WERI-Rb-1 (cell line): ENCODE data around the gene NMB.
"Not testable (repeated sequence)": the region's sequence is repeated elsewhere in the genome, so short reads cannot be mapped to it uniquely, and the experiment has no call there.

Experiments
- DNase-seq: peaks from one replicate; pipeline ENCODE4 v3.0.0-alpha.2; 2020
- H3K27ac ChIP-seq: fragments of 250-450 bp; sonication (Bioruptor Pico); 2 replicates; pipeline ENCODE4 v1.5.1; 2020; ENCODE audit warnings: mild to moderate bottlenecking, moderate library complexity
- H3K27me3 ChIP-seq: fragments of 250-450 bp; sonication (Bioruptor Pico); 2 replicates; pipeline ENCODE4 v1.5.1; 2021; ENCODE audit warnings: mild to moderate bottlenecking, low read depth, moderate library complexity; ENCODE audit not compliant: insufficient read depth, severe bottlenecking
- H3K36me3 ChIP-seq: fragments of 250-450 bp; sonication (Bioruptor Pico); 2 replicates; pipeline ENCODE4 v1.5.1; 2020; ENCODE audit warnings: mild to moderate bottlenecking, moderate library complexity
- H3K4me3 ChIP-seq: 2 replicates; pipeline ENCODE4 v1.5.1; 2011; ENCODE audit warnings: low read depth, mild to moderate bottlenecking, control low read depth, low read length
- H3K9me3 ChIP-seq: fragments of 250-450 bp; sonication (Bioruptor Pico); 2 replicates; pipeline ENCODE4 v1.5.1; 2021; ENCODE audit warnings: mild to moderate bottlenecking, moderate library complexity; ENCODE audit not compliant: severe bottlenecking
- CTCF ChIP-seq: IDR thresholded peaks from 2 replicates; pipeline ENCODE4 v1.5.1; 2011; ENCODE audit warnings: low read depth, mild to moderate bottlenecking, control low read depth, inconsistent platforms, low read length

Gene NMB

GRCh38 chr15:84645997-84646396 lies 12.0 kb downstream of the NMB start:
- no peak for TF ChIP-seq CTCF
- DNase-seq = no peak
- no peaks in the 10 kb centered on the region for H3K9me3 ChIP-seq
- no peaks in the 10 kb centered on the region for H3K27me3 ChIP-seq
- H3K4me3 ChIP-seq = no peak overlapping the region
- peaks cover 84% of the 10 kb centered on the region for H3K36me3 ChIP-seq
- H3K27ac ChIP-seq = no peak overlapping the region

GRCh38 chr15:84645496-84645895 lies 12.5 kb downstream of the NMB start:
- Histone ChIP-seq H3K4me3 (no peak overlapping the region), H3K27me3 (no peaks in the 10 kb centered on the region), H3K27ac (no peak overlapping the region), H3K9me3 (no peaks in the 10 kb centered on the region), H3K36me3 (peaks cover 80% of the 10 kb centered on the region)
- TF ChIP-seq CTCF = no peak
- DNase-seq = no peak

- Histone ChIP-seq H3K36me3 (peaks cover 69% of the 10 kb centered on the region), H3K27me3 (no peaks in the 10 kb centered on the region), H3K27ac (no peak overlapping the region), H3K9me3 (no peaks in the 10 kb centered on the region), H3K4me3 (no peak overlapping the region)
- no peak for DNase-seq
- TF ChIP-seq CTCF = no peak
Measured at GRCh38 chr15:84643838-84644237, 14.2 kb downstream of the NMB start.

GRCh38 chr15:84642640-84643039 lies 15.4 kb downstream of the NMB start:
- DNase-seq, H3K27me3 ChIP-seq, H3K27ac ChIP-seq, H3K4me3 ChIP-seq, H3K9me3 ChIP-seq: not testable (repeated sequence)
- H3K36me3 ChIP-seq = peaks cover 57% of the 10 kb centered on the region

GRCh38 chr15:84641871-84642270 lies 16.1 kb downstream of the NMB start:
- H3K27ac ChIP-seq, H3K9me3 ChIP-seq, H3K4me3 ChIP-seq, H3K27me3 ChIP-seq, DNase-seq: not testable (repeated sequence)
- H3K36me3 ChIP-seq = peaks cover 49% of the 10 kb centered on the region

- H3K27ac ChIP-seq = no peak overlapping the region
Measured at GRCh38 chr15:84638103-84638502, 19.9 kb downstream of the NMB start.

More at GRCh38 chr15:84638103-84638502, 19.9 kb downstream of the NMB start:
- H3K4me3 ChIP-seq = no peak overlapping the region
- peak; percentile 15 for DNase-seq
- TF ChIP-seq CTCF = no peak
- no peaks in the 10 kb centered on the region for H3K9me3 ChIP-seq
- peaks cover 6% of the 10 kb centered on the region for H3K27me3 ChIP-seq
- H3K36me3 ChIP-seq = peaks cover 20% of the 10 kb centered on the region
